Cardiac muscle cell (in vitro differentiated cells and primary cell): Measurements from ENCODE around the gene BRIP1. TPM values are rescaled to one million over a fixed set of nuclear protein-coding genes. Genes with fewer than 3 reads are reported as not detected.
A peak's percentile ranks its signal among the peaks of the same experiment; 100 is the strongest.

Source experiments
- DNase-seq, 2 donors: peaks; one replicate each; pipeline versions ENCODE4 v3.0.0 to v3.0.0-alpha.2; 2010 to 2017; ENCODE audit warnings: low read depth in 1 of 2, low spot score in 1 of 2
- H3K27ac ChIP-seq: fragments of 200-600 bp; sonication (generic); 2 replicates; pipeline ENCODE4 v1.5.1; 2016
- H3K27me3 ChIP-seq: fragments of 200-600 bp; sonication (generic); 2 replicates; pipeline ENCODE4 v1.6.0; 2016; ENCODE audit warnings: control low read depth
- H3K36me3 ChIP-seq: fragments of 200-600 bp; sonication (generic); 2 replicates; pipeline ENCODE4 v1.5.1; 2016; ENCODE audit warnings: control low read depth
- H3K4me1 ChIP-seq: fragments of 200-600 bp; sonication (generic); 2 replicates; pipeline ENCODE4 v1.8.1; 2017; ENCODE audit warnings: low read depth, mild to moderate bottlenecking, mixed run types
- H3K4me3 ChIP-seq: fragments of 200-600 bp; sonication (generic); 2 replicates; pipeline ENCODE4 v1.5.1; 2016; ENCODE audit warnings: mild to moderate bottlenecking
- H3K9me3 ChIP-seq: fragments of 200-600 bp; sonication (generic); 2 replicates; pipeline ENCODE4 v1.5.1; 2017; ENCODE audit warnings: low read depth, mild to moderate bottlenecking, control low read depth
- polyA plus RNA-seq: library from polyadenylated mRNA; unstranded; fragments of >200 nt; fragmentation: Nextera tagmentation; extraction: Ambion mirVana; gene quantifications from 2 replicates; pipeline ENCODE4 v1.2.1, GENCODE V29; 2016
- total RNA-seq: library from RNA; depleted of rRNA; stranded (reverse); fragments of >200 nt; gene quantifications from 2 replicates; pipeline ENCODE4 v1.2.3, GENCODE V29; 2016
- TF ChIP-seq, protein P1 (sequence below): IDR thresholded peaks from 2 replicates; pipeline ENCODE4 v1.5.1; 2012; ENCODE audit warnings: low read depth, mild to moderate bottlenecking, low read length

BRIP1 gene
- total and polyA plus RNA-seq, 2 experiments from 2014 or later, result 3.1 to 9.2 TPM

DNA sequence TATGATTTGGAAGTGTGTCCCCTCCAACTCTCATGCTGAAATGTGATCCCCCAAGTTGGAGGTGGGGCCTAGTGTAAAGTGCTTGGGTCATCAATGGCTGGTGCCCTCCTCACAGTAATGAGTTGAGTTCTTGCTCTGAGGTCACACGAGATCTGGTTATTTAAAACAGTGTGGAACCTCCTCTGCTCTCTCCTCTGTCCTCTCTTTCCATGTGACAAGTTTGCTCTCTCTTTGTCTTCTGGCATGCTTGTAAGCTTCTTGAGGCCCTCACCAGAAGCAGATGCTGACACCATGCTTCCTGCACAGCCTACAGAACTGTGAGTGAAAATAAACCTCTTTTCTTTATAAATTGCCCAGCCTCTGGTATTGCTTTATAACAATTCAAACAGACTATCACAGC, 19.9 kb downstream of the BRIP1 start:
- H3K27me3 ChIP-seq, result no peaks in the 10 kb centered on the region
- H3K4me1 ChIP-seq, result no peaks in the 10 kb centered on the region
- no peaks in the 10 kb centered on the region for H3K9me3 ChIP-seq
- H3K36me3 ChIP-seq, result no peaks in the 10 kb centered on the region
- no peak overlapping the region for H3K27ac ChIP-seq
- no peak overlapping the region for H3K4me3 ChIP-seq
- TF ChIP-seq, protein P1, sequence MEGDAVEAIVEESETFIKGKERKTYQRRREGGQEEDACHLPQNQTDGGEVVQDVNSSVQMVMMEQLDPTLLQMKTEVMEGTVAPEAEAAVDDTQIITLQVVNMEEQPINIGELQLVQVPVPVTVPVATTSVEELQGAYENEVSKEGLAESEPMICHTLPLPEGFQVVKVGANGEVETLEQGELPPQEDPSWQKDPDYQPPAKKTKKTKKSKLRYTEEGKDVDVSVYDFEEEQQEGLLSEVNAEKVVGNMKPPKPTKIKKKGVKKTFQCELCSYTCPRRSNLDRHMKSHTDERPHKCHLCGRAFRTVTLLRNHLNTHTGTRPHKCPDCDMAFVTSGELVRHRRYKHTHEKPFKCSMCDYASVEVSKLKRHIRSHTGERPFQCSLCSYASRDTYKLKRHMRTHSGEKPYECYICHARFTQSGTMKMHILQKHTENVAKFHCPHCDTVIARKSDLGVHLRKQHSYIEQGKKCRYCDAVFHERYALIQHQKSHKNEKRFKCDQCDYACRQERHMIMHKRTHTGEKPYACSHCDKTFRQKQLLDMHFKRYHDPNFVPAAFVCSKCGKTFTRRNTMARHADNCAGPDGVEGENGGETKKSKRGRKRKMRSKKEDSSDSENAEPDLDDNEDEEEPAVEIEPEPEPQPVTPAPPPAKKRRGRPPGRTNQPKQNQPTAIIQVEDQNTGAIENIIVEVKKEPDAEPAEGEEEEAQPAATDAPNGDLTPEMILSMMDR, result no peak
- DNase-seq, result no peak

DNA sequence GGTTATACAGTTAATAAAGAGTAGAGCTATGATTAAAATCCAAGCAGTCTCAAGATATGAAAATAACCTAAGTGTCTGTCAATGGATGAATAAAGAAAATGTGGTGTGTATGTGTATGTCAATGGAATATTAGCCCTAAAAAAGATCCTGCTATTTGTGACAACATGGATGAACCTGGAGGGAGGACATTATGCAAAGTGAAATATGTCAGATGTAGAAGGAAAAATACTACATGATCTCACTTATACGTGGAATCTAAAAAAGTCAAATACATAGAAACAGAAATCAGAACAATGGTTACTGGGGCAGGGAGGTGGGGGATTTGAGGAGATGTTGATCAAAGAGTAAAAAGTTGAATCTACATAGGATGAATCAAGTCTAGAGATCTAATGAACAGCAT, 20.4 kb downstream of the BRIP1 start:
- H3K4me1 ChIP-seq, result no peaks in the 10 kb centered on the region
- H3K4me3 ChIP-seq, result no peak overlapping the region
- DNase-seq, result no peak
- TF ChIP-seq, protein P1, result no peak
- H3K27ac ChIP-seq, result no peak overlapping the region
- no peaks in the 10 kb centered on the region for H3K27me3 ChIP-seq
- no peaks in the 10 kb centered on the region for H3K36me3 ChIP-seq
- no peaks in the 10 kb centered on the region for H3K9me3 ChIP-seq

DNA sequence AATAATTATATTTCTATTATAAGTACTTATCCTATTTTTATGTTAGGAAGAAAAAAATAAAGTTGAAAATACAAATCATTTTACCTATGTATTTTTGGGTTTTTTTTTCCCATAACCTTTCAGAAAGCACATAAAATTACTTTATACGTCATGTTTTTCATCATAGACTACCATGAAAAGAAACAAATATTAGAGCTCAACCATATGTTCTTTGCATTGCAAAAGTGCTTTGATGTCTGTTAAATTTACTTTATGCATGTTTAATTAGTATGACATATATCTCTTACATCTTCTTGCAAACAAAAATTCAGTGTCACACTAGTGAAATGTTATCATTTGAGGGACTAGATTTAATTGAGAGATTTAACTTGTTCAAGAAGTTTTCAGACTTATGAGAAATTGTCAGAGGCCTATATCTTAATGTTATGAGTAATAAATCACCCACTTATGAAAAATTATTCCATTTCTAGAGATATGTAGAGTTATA, 24.0 kb downstream of the BRIP1 start:
- H3K4me3 ChIP-seq, result no peak overlapping the region
- H3K27me3 ChIP-seq, result no peaks in the 10 kb centered on the region
- TF ChIP-seq, protein P1, result no peak
- no peak overlapping the region for H3K27ac ChIP-seq
- no peak for DNase-seq
- H3K36me3 ChIP-seq, result no peaks in the 10 kb centered on the region
- H3K9me3 ChIP-seq, result no peaks in the 10 kb centered on the region
- no peaks in the 10 kb centered on the region for H3K4me1 ChIP-seq

DNA sequence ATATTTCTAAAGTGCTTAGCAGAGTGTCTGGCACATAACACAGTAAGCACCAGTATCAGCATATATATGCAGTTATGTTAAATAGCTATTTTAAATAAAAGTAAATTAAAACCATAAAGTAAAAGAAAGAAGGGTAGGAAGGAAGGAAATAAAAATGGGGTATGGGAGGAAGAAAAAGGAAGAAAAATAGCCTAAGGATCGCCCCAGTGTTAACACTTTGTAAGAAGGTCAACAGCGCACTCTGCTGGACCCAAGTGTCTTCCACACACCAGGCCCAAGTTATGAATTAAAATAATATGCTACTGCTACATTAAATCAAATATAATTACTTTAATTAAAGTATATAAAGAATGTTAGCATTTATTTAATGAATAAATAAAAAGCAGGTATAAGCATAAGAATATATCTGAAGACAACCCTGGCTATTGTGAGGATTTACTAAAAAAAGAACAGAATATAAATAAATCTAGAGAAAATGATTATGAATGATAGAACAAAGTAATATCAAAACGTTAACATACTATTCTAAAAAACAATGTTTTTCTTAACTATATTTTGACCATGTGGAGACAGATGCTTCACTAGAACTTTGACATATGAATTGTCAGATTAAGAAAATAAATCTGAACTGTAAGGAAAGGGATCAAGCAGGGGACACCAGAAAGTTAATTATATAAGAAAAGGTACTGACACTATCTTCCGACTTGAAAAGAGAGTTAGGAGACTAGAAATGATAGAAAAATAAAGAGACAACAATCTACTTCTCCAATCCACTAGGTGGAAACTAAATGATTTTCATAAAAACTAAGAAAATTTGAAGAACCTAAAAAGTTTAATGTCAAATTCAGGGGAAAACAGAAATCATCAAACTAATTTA, 25.9 kb downstream of the BRIP1 start:
- peak; percentile 85 to 86 for DNase-seq

DNA sequence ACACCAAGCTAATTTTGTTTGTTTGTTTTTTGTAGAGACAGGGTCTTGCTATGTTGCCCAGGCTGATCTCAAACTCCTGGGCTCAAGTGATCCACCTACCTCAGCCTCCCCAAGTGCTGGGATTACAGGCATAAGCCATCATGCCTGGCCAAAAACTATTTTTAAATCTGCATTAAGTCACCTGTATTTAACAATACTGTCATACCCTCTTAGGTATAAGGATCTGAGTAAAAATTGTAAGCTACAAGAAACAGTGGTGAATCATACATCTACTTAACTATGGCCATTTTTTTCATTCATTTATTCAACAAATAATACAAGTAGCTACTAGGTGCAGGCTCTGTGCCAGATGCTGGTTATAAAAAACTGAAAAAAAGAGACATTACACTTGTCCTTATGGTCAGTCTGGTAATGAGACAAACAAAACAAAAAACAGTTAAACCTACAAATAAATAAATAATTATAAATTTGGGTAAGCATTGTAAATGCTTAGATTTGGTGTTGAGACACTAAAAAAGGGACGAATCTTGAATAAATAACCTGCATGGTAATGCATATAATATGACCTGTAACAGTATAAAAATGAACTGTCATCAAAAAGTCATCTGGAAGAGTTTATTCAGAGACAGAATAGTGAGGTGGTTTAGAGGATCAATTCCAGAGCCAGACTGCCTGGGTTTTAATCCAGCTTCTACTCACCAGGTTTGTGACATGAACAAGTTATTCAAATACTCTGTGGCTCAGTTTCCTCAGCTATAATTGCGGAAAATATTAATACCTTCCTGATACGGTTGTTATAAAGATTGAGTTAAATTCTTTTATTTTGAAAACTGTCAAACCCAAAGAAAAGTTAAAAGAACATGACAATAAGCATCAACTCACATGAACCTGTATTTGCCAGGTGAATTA, 26.8 kb downstream of the BRIP1 start:
- TF ChIP-seq, protein P1, result no peak
- no peaks in the 10 kb centered on the region for H3K9me3 ChIP-seq
- H3K36me3 ChIP-seq, result no peaks in the 10 kb centered on the region
- H3K4me3 ChIP-seq, result no peak overlapping the region
- H3K4me1 ChIP-seq, result no peaks in the 10 kb centered on the region
- H3K27me3 ChIP-seq, result no peaks in the 10 kb centered on the region
- DNase-seq, result no peak
- H3K27ac ChIP-seq, result no peak overlapping the region

More for the DNA sequence above, 25.9 kb downstream of the BRIP1 start:
- no peaks in the 10 kb centered on the region for H3K27me3 ChIP-seq
- H3K9me3 ChIP-seq, result no peaks in the 10 kb centered on the region
- TF ChIP-seq, protein P1, result peak; percentile 76
- H3K27ac ChIP-seq, result no peak overlapping the region
- no peaks in the 10 kb centered on the region for H3K4me1 ChIP-seq
- no peak overlapping the region for H3K4me3 ChIP-seq
- no peaks in the 10 kb centered on the region for H3K36me3 ChIP-seq
